ENCODE results near the gene ENO1. TPM values are rescaled to one million over a fixed set of nuclear protein-coding genes. Genes with fewer than 3 reads are reported as not detected.
A peak's percentile ranks its signal among the peaks of the same experiment; 100 is the strongest.
"Not testable (repeated sequence)": the region's sequence is repeated elsewhere in the genome, so short reads cannot be mapped to it uniquely, and the experiment has no call there.

The ENO1 gene
- total and polyA plus RNA-seq, 2 experiments from 2014 or later: 659 to 868 TPM

- Histone ChIP-seq H3K79me2 (no peaks in the 10 kb centered on the region), H3K27ac (no peak overlapping the region), H4K20me1 (ENCODE audit: insufficient read depth, poor library complexity, severe bottlenecking) (no peaks in the 10 kb centered on the region), H3K4me1 (ENCODE audit: insufficient read depth) (no peaks in the 10 kb centered on the region), H3K4me2 (no peak overlapping the region), H2AFZ (no peak overlapping the region), H3K4me3 (no peak overlapping the region), H3K9me3 (ENCODE audit: low read depth) (no peaks in the 10 kb centered on the region), H3K36me3 (replicated peaks; ENCODE audit: insufficient read depth, low read depth) (no peaks in the 10 kb centered on the region), H3K9me2 (replicated peaks; ENCODE audit: insufficient read depth) (no peaks in the 10 kb centered on the region), H3K27me3 (no peaks in the 10 kb centered on the region)
- no peak for DNase-seq (ENCODE audit: low spot score)
- WGBS (ENCODE audit: low lambda C conversion rate, missing lambda C conversion rate): 94% methylated on average over 7 of the region's 7 CpGs
- TF ChIP-seq EZH2phosphoT487 (IDR thresholded peaks at IDR 0.05; ENCODE audit: low read depth, severe bottlenecking, unreplicated experiment): no peak
- no peak for TF ChIP-seq CTCF (IDR thresholded peaks at IDR 0.05; ENCODE audit: poor library complexity)
- no peak for TF ChIP-seq EZH2 (IDR thresholded peaks at IDR 0.05; ENCODE audit: borderline replicate concordance)
Observed at GRCh38 chr1:8839990-8840389, 38.5 kb downstream of the ENO1 start.

- Histone ChIP-seq H3K9me3 (ENCODE audit: low read depth) (no peaks in the 10 kb centered on the region), H2AFZ (no peak overlapping the region), H3K27ac (no peak overlapping the region), H3K4me2 (no peak overlapping the region), H3K27me3 (no peaks in the 10 kb centered on the region), H4K20me1 (ENCODE audit: insufficient read depth, poor library complexity, severe bottlenecking) (no peaks in the 10 kb centered on the region), H3K79me2 (no peaks in the 10 kb centered on the region), H3K4me3 (no peak overlapping the region), H3K36me3 (replicated peaks; ENCODE audit: insufficient read depth, low read depth) (no peaks in the 10 kb centered on the region), H3K9me2 (replicated peaks; ENCODE audit: insufficient read depth) (no peaks in the 10 kb centered on the region), H3K4me1 (ENCODE audit: insufficient read depth) (no peaks in the 10 kb centered on the region)
- TF ChIP-seq EZH2 (IDR thresholded peaks at IDR 0.05; ENCODE audit: borderline replicate concordance) (no peak), EZH2phosphoT487 (IDR thresholded peaks at IDR 0.05; ENCODE audit: low read depth, severe bottlenecking, unreplicated experiment) (no peak), CTCF (IDR thresholded peaks at IDR 0.05; ENCODE audit: poor library complexity) (no peak)
- DNase-seq (ENCODE audit: low spot score): no peak
- WGBS (ENCODE audit: low lambda C conversion rate, missing lambda C conversion rate): 82% methylated on average over 14 of the region's 14 CpGs
Observed at GRCh38 chr1:8835941-8836643, 42.4 kb downstream of the ENO1 start.

GRCh38 chr1:8831340-8831739 is 47.1 kb downstream of the ENO1 start:
- H4K20me1 ChIP-seq (ENCODE audit: insufficient read depth, poor library complexity, severe bottlenecking): no peaks in the 10 kb centered on the region
- H3K27me3 ChIP-seq: no peaks in the 10 kb centered on the region
- no peaks in the 10 kb centered on the region for H3K79me2 ChIP-seq
- no peak overlapping the region for H3K4me3 ChIP-seq
- H3K36me3 ChIP-seq (replicated peaks; ENCODE audit: insufficient read depth, low read depth): no peaks in the 10 kb centered on the region
- TF ChIP-seq CTCF (IDR thresholded peaks at IDR 0.05; ENCODE audit: poor library complexity) (peak; percentile 22), EZH2 (IDR thresholded peaks at IDR 0.05; ENCODE audit: borderline replicate concordance) (no peak)
- no peak for DNase-seq (ENCODE audit: low spot score)
- 70% methylated on average over 4 of the region's 4 CpGs for WGBS (ENCODE audit: low lambda C conversion rate, missing lambda C conversion rate)
- no peaks in the 10 kb centered on the region for H3K9me3 ChIP-seq (ENCODE audit: low read depth)
- H3K27ac ChIP-seq: no peak overlapping the region
- no peaks in the 10 kb centered on the region for H3K9me2 ChIP-seq (replicated peaks; ENCODE audit: insufficient read depth)
- H3K4me2 ChIP-seq: no peak overlapping the region
- no peaks in the 10 kb centered on the region for H3K4me1 ChIP-seq (ENCODE audit: insufficient read depth)
- H2AFZ ChIP-seq: no peak overlapping the region

- H2AFZ ChIP-seq; H3K4me1 ChIP-seq (ENCODE audit: insufficient read depth); DNase-seq (ENCODE audit: low spot score); H3K4me3 ChIP-seq; H4K20me1 ChIP-seq (ENCODE audit: insufficient read depth, poor library complexity, severe bottlenecking); H3K27me3 ChIP-seq; H3K9me3 ChIP-seq (ENCODE audit: low read depth); H3K4me2 ChIP-seq; H3K9me2 ChIP-seq (replicated peaks; ENCODE audit: insufficient read depth); H3K27ac ChIP-seq; H3K36me3 ChIP-seq (replicated peaks; ENCODE audit: insufficient read depth, low read depth); H3K79me2 ChIP-seq: not testable (repeated sequence)
- WGBS (ENCODE audit: low lambda C conversion rate, missing lambda C conversion rate): 96% methylated on average over 9 of the region's 10 CpGs
Observed at GRCh38 chr1:8830732-8831131, 47.8 kb downstream of the ENO1 start.

All from hepatocyte (in vitro differentiated cells).